Amygdala (tissue), 56 donors: Measurements from ENCODE around the gene CCNA1.

Experiments
- DNase-seq, 56 donors: peaks; one replicate each; lab custom pipeline; 2025; lab: John Stamatoyannopoulos, UW

Gene CCNA1

DNA sequence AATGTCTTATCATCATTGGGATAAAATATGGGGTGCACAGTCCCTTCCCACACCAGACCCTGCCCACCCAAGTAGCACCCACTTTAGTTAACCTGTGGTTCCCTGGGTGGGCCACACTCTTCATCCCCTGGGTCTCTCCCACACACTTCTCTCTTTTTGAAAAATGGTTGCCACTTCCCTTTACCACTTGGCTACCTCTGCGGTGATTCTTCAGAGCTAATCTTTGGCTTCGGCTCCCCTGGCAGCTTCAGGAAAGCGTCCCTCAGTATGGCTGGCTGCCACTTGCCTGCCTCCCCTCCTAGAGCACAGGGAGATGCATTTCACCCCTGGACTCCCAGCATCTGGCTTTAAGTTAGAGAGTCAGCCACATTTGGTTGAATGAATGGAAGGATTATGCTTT lies 18.2 kb downstream of the CCNA1 start:
- DNase-seq = no peak

DNA sequence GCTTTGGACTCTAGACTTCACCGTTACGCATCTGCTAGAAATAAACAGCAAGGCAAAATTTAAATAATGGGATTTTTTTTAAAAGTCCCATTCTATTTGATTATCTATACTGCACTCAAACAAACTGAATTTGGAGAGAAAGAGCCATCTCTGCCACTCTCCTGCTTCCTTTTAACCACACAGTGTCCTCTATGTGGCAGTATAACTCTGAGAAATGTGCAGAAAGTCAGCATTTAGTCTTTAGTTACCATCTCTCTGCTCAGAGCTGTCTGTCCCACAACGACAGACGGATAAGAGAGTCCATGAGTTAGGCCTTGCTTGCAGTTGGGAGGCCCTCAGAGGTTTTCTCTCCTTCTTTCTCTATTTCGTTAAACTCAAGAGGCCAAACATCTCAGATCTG lies 21.2 kb downstream of the CCNA1 start:
- no peak for DNase-seq

DNA sequence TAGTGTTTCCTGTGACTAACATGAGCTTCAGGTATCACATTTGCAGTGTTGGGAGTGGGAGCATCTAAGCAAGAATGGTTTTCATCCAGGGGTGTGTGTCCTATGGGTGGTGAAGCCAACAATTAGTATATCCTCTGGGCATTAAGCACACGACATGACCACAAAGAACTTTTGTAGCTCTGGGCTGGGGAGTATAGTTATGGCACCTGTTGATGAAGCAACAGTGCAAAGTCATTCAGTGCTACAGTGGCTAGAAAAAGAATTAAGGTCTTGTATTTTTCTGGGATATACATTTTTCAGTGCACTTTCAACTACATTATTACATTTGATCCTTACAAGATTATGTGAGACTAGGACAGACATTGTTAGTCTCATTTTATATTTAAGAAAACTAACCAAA lies 21.8 kb downstream of the CCNA1 start:
- no peak for DNase-seq

DNA sequence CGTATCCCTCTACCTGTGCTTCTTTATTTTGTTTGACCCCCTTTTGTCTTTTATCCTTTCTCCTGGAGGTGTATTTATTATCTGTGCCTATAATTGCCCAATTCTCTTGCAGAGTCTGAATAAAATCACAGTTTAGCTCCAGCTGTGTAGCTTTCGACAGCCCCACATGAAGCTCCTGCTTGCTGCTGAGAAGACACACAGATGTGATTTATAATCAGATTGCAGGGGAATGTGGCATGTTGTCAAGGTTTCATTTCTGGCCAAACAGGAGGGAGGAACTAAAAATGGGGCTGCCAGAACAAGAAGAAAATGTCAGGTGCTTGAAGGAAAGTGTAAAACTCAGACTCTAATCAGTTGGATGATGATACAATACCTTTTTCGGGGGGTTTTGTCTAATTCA lies 22.7 kb downstream of the CCNA1 start:
- no peak for DNase-seq

DNA sequence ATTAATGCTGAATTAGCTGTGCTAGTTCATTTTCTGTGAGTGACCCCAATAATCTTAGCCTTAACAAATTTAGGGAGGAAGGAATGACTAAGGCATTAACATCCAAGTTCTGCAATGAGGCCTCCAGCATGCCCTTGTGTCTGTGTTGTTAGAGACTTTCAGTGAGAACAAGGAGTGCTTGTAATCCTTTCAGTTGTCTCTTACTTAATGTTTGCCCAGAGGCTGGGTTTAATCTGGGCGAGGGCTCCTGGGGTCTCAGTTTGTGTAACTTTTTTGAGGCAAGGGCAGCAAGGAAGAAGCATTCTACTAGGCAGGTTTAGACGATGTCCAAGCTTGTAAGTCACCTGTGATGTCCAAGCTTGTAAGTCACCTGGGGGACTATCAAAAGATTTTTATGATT lies 24.3 kb downstream of the CCNA1 start:
- no peak for DNase-seq

DNA sequence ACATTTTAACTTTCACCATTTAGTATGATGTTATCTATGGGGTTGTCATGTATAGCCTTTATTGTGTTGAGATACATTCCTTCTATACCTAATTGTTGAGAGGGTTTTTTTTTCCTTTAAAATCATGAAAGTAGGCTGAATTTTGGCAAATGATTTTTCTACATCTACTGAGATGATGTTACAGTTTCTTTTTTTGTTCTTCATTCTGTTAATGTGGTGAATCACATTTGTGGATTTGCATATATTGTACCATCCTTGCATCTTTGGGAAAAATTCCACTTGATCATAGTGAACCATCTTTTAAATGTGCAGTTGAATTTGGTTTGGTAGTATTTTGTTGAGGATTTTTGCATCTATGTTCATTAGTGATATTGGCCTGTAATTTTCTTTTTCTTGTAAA lies 29.2 kb downstream of the CCNA1 start:
- DNase-seq = no peak

DNA sequence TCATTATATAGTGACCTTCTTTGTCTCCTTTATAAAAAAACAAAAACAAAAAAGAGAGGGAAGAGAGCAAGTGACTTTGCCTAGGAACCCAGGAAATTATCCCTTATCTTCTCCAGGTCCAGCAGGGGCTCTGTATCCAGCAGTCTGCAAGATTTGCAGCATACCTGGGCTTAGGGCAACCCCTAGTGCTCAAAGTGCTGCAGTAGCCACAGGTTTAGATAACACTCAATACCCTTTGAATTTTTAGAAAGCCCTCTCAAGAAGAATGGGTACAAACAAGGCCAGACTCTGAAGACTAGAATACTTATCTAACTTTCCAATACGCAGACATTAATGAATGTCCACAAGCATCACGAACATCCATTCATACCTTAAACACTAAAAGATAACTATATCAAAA lies 43.2 kb downstream of the CCNA1 start:
- DNase-seq = no peak

DNA sequence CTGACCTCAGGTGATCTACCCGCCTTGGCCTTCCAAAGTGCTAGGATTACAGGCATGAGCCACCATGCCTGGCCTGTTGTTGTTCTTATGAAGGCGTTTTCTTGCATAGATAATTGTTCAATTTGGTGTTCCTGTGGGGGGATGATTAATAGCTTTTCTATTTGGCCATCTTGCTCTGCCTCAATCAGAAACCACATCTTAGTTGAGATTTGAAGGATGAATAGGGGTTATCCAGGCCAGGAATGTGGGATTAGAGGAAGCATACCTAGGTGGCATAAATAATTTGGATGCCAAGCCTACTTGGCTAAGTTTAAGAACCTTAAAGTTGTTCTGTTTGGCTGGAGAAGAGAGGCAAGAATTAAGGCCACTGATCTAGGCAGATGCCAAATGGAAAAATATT lies 44.4 kb downstream of the CCNA1 start:
- DNase-seq = no peak

DNA sequence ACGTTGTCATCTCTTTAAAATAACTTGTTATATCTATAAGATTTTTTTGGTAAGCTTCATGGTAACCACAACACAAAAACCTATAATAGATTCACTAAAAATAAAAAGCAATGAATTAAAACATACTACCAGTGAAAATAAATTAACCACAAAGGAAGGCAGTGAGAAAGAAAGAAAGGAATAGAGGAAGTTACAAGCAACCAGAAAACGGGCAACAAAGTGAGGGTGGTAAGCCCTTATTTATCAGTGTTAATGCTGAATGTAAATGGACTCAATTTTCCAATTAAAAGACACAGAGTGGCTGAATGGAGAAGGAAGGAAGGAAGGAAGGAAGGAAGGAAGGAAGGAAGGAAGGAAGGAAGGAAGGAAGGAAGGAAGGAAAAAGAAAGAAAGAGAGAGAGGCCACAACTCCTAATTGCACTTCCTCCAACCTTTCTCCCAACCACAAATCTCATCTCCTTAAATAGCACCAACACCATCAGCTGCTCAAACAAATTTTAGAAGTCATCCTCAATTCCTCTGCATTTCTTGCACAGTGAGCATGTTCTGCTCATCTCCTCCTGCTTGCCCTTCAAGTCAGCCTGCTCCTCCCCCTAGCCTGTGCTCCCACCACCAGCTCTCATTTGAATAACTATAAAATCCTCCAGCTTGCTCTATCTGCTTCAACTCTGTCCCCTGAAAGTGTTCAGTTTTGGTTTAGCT lies 48.6 kb downstream of the CCNA1 start:
- DNase-seq = no peak

DNA sequence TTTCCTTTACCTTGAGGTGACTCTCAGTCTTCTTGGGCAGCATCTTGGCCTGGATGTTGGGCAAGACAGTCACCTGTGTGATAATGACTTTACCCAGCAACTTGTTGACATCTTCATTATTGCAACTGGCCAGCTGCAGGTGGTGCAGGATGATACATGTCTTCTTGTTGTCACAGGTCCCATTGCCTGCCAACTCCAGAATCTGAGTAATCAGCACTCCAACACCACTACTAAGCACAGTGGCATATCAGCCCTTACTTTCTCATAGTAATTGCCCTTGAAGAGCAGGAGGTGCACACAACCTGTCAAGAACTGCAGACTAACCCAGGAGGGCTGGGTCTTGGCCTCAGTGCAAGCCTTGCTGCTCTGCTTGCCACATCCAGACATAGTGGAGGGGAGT lies 57.8 kb downstream of the CCNA1 start:
- DNase-seq = no peak
